GM12878 (cell line): ENCODE results near the gene MYO1E.

Experiments used
- MYC ChIP-seq: IDR thresholded peaks from 2 replicates; pipeline ENCODE4 v1.6.1; 2011; ENCODE audit warnings: mild to moderate bottlenecking, low read length, moderate library complexity, inconsistent platforms; ENCODE audit not compliant: insufficient read depth, insufficient replicate concordance, insufficient read length, severe bottlenecking
- POLR2A ChIP-seq: IDR thresholded peaks from 2 replicates; pipeline ENCODE4 v1.6.1; 2011; ENCODE audit warnings: low read depth, mild to moderate bottlenecking, low read length
- TF ChIP-seq, protein P1 (sequence below), 3 experiments: IDR thresholded peaks in 2 of 3; conservative IDR thresholded peaks in 1 of 3; 2 replicates each; pipeline ENCODE4 v1.5.1; 2011; ENCODE audit warnings: low read depth in 3 of 3, low read length in 3 of 3, mild to moderate bottlenecking in 3 of 3, control low read depth in 2 of 3, moderate library complexity in 2 of 3, inconsistent platforms in 1 of 3, mixed read lengths in 1 of 3; ENCODE audit not compliant: control insufficient read depth in 2 of 3, insufficient read depth in 1 of 3; ENCODE audit errors: extremely low read depth in 1 of 3

DNA sequence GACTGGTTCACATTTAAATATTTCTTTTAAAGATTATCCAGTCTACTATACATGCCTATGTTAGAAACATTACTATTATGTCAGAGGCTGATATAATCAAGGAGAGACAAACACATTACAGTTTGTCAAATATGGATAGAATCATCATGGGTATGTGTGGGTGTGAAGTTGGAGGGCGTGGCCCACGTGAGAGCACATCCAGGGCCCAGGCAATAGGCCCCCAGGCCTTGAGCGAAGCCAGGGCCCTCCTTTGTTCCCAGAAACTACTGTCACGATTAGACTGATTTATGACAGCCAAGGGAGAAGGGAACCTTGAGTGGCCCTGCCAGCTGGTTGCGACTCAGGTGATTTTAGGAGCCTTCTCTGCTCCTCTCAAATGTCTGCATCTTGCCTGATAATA, 193.0 kb downstream of the MYO1E start:
- TF ChIP-seq POLR2A (no peak), MYC (no peak)
- TF ChIP-seq, protein P1, sequence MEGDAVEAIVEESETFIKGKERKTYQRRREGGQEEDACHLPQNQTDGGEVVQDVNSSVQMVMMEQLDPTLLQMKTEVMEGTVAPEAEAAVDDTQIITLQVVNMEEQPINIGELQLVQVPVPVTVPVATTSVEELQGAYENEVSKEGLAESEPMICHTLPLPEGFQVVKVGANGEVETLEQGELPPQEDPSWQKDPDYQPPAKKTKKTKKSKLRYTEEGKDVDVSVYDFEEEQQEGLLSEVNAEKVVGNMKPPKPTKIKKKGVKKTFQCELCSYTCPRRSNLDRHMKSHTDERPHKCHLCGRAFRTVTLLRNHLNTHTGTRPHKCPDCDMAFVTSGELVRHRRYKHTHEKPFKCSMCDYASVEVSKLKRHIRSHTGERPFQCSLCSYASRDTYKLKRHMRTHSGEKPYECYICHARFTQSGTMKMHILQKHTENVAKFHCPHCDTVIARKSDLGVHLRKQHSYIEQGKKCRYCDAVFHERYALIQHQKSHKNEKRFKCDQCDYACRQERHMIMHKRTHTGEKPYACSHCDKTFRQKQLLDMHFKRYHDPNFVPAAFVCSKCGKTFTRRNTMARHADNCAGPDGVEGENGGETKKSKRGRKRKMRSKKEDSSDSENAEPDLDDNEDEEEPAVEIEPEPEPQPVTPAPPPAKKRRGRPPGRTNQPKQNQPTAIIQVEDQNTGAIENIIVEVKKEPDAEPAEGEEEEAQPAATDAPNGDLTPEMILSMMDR (IDR thresholded peaks at IDR 0.05 in 2 of 3, conservative IDR thresholded peaks at IDR 0.05 in 1 of 3; ENCODE audit: control insufficient read depth in 2 of 3, extremely low read depth in 1 of 3, insufficient read depth in 1 of 3, low read depth in 3 of 3, low read length in 3 of 3) = no peak
